AG04449 (cell line): ENCODE results near the gene NPAS1.

ENCODE experiments used
- CTCF ChIA-PET: fragments of 350-600 bp; formaldehyde crosslinking; extraction: SDS; loops from one replicate; lab custom pipeline; 2021; ENCODE audit warnings: antibody characterized with exemption; lab: Yijun Ruan, JAX
- POLR2A ChIA-PET: fragments of 400-600, 350-600 bp; formaldehyde crosslinking; extraction: SDS; loops from one replicate; lab custom pipeline; 2020; ENCODE audit warnings: antibody characterized with exemption, inconsistent platforms; lab: Yijun Ruan, JAX
- DNase-seq: peaks from one replicate; pipeline ENCODE4 v3.0.0-alpha.2; 2010; ENCODE audit warnings: low read depth, low spot score
- H3K4me3 ChIP-seq: 2 replicates; pipeline ENCODE4 v1.5.1; 2011; ENCODE audit warnings: low read depth, mild to moderate bottlenecking, control low read depth, low read length
- TF ChIP-seq, protein P1 (sequence below): IDR thresholded peaks from one replicate; pipeline ENCODE4 v1.5.1; 2011; ENCODE audit warnings: mild to moderate bottlenecking, moderate library complexity, low read length, control low read depth, inconsistent platforms; ENCODE audit not compliant: insufficient read depth; ENCODE audit errors: missing control alignments

NPAS1 gene

DNA sequence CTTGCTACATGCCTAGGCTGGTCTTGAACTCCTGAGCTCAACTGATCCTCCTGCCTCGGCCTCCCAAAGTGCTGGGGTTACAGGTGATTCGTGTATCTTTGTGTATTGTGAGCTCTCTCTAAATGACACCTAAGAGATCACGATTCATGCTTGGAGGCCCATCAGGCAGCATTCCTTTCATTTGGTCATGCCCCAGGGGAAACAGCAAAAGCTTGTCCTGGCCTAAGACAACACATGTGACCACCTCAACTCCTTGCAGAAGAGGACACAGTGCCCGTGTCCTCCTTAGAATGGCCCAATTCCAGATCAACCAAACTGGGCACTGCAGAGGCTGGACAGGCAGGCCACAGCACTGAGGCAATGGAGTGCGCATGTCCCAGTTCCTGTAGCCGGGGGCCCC is 61.5 kb downstream of the NPAS1 start:
- ChIA-PET CTCF (interaction anchor here (0.7 to 4.6 kb wide), 13 partner anchors 11 to 166 kb away, joined by 3 to 50 read pairs (median 4); partner anchors contain the start of genes SAE1 and ZC3H4), POLR2A (interaction anchor here (2.0 kb wide), 1 partner anchor 32 kb away, joined by 8 read pairs; the partner anchor contains the start of gene ZC3H4)
- DNase-seq: no peak
- TF ChIP-seq, protein P1, sequence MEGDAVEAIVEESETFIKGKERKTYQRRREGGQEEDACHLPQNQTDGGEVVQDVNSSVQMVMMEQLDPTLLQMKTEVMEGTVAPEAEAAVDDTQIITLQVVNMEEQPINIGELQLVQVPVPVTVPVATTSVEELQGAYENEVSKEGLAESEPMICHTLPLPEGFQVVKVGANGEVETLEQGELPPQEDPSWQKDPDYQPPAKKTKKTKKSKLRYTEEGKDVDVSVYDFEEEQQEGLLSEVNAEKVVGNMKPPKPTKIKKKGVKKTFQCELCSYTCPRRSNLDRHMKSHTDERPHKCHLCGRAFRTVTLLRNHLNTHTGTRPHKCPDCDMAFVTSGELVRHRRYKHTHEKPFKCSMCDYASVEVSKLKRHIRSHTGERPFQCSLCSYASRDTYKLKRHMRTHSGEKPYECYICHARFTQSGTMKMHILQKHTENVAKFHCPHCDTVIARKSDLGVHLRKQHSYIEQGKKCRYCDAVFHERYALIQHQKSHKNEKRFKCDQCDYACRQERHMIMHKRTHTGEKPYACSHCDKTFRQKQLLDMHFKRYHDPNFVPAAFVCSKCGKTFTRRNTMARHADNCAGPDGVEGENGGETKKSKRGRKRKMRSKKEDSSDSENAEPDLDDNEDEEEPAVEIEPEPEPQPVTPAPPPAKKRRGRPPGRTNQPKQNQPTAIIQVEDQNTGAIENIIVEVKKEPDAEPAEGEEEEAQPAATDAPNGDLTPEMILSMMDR: no peak
- no peak overlapping the region for H3K4me3 ChIP-seq

DNA sequence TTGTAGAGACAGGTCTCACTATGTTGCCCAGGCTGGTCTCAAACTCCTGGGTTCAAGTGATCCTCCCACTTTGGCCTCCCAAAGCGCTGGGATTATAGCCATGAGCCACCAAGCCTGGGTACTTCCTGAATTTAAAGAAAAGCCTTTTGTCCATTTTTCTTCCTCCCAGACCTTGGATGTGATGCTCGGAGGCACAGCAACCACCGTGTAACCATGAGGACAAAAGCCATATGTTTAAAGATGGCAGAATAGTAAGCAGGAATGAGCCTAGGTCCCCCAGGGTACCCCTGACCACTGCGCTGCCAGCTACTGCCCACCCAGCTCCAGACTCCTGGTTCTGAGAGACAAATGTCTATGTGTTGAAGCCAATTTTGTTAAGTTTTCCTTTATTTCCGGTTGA is 62.9 kb downstream of the NPAS1 start:
- no peak for DNase-seq
- TF ChIP-seq, protein P1: no peak
- ChIA-PET CTCF (interaction anchor here (1.5 to 4.6 kb wide), 3 partner anchors 15 to 44 kb away, joined by 4 to 50 read pairs (median 7); no protein-coding TSS in a partner anchor), POLR2A (no interaction called here)
- no peak overlapping the region for H3K4me3 ChIP-seq

DNA sequence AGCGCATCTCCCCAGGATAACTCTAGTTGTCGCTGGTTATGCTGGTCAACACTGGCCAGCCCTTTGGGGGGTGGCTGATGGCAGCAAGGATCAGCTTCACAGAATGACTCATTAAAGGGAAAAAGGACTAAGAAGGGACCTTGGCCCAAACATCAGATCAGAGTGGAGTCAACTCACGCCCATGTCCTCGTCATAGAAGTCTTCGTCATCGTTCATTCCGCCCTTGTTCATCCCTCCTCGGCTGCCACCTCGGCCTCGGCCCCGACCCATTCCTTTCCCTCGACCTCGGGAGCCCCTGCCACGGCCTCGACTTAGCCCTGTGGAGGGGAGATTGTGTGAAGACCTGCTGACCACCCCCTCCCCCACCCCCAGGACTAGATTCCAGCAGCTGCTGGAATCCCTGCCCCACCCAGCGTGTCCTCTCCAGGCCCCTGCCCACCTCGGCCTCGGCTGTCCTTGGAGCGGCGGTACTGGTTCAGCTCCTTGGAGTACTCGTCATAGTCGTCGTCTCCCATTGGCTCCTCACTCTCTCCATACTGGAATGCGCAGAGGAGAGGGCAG is 65.3 kb downstream of the NPAS1 start:
- ChIA-PET CTCF (interaction anchor here (2.8 kb wide), 1 partner anchor 21 kb away, joined by 7 read pairs; no protein-coding TSS in a partner anchor), POLR2A (no interaction called here)
- TF ChIP-seq, protein P1: no peak
- H3K4me3 ChIP-seq: no peak overlapping the region
- no peak for DNase-seq

DNA sequence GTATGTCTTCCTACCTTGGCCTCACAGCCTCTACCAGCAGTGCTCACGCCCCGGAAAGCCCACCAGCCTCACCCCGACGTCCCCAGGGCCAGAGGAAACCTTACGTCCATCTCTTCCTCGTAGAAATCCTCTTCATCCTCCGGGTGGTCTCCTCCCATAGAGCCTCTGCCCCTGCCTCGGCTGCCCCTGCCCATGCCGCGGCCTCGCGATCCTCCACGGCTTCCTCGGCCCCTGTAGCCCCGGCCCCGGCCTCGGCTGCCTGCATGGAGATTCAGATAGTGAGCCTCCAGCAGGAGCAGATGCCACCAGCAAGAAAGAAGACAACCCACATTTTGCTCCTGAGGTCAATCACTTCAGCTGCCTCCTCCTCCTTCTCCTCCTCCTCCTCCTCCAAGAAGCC is 66.6 kb downstream of the NPAS1 start:
- no peak for DNase-seq
- no peak overlapping the region for H3K4me3 ChIP-seq
- ChIA-PET POLR2A (no interaction called here), CTCF (no interaction called here)
- TF ChIP-seq, protein P1: no peak

DNA sequence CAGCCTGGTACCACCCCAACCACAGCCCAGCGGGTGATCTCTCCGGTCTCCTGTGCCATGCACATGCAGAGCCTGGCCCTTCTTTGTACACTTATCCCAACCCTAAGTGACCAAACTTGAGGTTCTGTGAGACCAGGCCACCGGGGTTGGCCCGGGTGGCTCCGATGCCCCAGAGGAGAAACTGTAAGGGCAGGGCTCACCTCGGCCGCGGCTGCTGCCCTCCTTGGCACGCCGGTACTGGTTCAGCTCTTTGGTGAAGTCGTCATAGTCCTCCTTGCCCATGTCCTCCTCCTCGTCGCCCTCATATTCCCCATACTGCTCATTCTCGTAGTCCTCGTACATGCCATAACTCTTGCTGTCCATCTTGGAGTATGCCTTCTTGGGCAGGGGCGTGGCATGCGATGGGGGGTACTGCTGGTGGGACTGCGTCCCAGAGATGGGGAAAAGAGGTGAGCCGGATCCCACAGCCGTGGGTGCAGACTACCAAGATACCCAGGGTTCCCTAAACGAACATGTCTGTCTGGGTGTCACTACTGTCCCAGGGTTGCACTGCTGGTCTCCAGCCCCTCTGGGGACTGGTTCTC is 70.2 kb downstream of the NPAS1 start:
- TF ChIP-seq, protein P1: no peak
- CTCF ChIA-PET: no interaction called here
- POLR2A ChIA-PET: interaction anchor here (0.6 kb wide), 1 partner anchor 401 kb away, joined by 3 read pairs; no protein-coding TSS in a partner anchor
- H3K4me3 ChIP-seq: no peak overlapping the region
- no peak for DNase-seq

DNA sequence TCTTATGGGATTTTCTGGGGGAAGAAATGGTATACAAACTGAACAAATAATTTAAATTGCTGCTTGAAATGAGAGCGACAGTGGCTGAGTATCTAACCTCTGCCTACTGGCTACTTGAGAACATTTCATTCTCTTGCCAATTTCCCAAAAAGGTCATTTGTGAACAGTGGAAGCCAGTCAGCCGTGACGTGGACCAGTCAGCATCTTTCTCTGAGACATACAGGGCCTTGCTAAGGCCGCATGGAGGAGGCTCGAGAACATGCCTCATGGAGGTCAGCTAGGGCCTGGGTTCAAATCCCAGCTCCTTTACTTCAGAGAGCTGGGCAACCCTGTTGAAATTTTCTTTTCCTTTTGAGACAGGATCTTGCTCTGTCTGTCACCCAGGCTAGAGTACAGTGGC is 73.6 kb downstream of the NPAS1 start:
- CTCF ChIA-PET: interaction anchor here (2.4 to 4.7 kb wide), 2 partner anchors 13 to 33 kb away, joined by 7 to 21 read pairs; no protein-coding TSS in a partner anchor
- no peak overlapping the region for H3K4me3 ChIP-seq
- TF ChIP-seq, protein P1: no peak
- POLR2A ChIA-PET: no interaction called here
- DNase-seq: no peak
